ENCODE results near the gene PRKAB2. TPM values are rescaled to one million over a fixed set of nuclear protein-coding genes. Genes with fewer than 3 reads are reported as not detected.

PRKAB2 gene
- total RNA-seq, 1 experiment from 2014 or later, result 17.8 TPM

- no peak overlapping the region for H3K9ac ChIP-seq (ENCODE audit: extremely low read depth, insufficient read length, low read length)
- H3T11ph ChIP-seq (ENCODE audit: low read length), result no peak overlapping the region
- no peak overlapping the region for H2BK15ac ChIP-seq (ENCODE audit: low read depth, low read length)
- H3K9me3 ChIP-seq (ENCODE audit: control insufficient read depth, low read depth, low read length), result no peaks in the 10 kb centered on the region
- H2BK5ac ChIP-seq (ENCODE audit: insufficient read length, low read length), result no peak overlapping the region
- no peaks in the 10 kb centered on the region for H3K79me2 ChIP-seq (ENCODE audit: insufficient read depth, low read length)
- H2BK120ac ChIP-seq (ENCODE audit: low read depth, low read length, poor library complexity, severe bottlenecking), result no peak overlapping the region
- H4K91ac ChIP-seq (ENCODE audit: insufficient read length, low read depth, low read length), result no peak overlapping the region
- no peaks in the 10 kb centered on the region for H3K27me3 Mint-ChIP-seq (ENCODE audit: low read depth)
- H3K56ac ChIP-seq (ENCODE audit: insufficient read length, low read depth, low read length), result no peak overlapping the region
- no peaks in the 10 kb centered on the region for H3K36me3 Mint-ChIP-seq (ENCODE audit: insufficient read depth in 1 of 3, low read depth in 3 of 3)
- no peak overlapping the region for H3K4ac ChIP-seq (ENCODE audit: low read depth, low read length)
- no peaks in the 10 kb centered on the region for H4K20me1 ChIP-seq (ENCODE audit: control insufficient read depth, insufficient read depth, insufficient read length)
- H3K14ac ChIP-seq (ENCODE audit: insufficient read depth, low read length), result no peak overlapping the region
- DNase-seq, result no peak
- no peak overlapping the region for H4K5ac ChIP-seq (ENCODE audit: insufficient read length, low read depth, low read length)
- H4K8ac ChIP-seq (replicated peaks; ENCODE audit: insufficient read length, low read depth, low read length), result no peak overlapping the region
- TF ChIP-seq, protein P1, sequence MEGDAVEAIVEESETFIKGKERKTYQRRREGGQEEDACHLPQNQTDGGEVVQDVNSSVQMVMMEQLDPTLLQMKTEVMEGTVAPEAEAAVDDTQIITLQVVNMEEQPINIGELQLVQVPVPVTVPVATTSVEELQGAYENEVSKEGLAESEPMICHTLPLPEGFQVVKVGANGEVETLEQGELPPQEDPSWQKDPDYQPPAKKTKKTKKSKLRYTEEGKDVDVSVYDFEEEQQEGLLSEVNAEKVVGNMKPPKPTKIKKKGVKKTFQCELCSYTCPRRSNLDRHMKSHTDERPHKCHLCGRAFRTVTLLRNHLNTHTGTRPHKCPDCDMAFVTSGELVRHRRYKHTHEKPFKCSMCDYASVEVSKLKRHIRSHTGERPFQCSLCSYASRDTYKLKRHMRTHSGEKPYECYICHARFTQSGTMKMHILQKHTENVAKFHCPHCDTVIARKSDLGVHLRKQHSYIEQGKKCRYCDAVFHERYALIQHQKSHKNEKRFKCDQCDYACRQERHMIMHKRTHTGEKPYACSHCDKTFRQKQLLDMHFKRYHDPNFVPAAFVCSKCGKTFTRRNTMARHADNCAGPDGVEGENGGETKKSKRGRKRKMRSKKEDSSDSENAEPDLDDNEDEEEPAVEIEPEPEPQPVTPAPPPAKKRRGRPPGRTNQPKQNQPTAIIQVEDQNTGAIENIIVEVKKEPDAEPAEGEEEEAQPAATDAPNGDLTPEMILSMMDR (conservative IDR thresholded peaks at IDR 0.05), result no peak
- H3K4me1 ChIP-seq (ENCODE audit: insufficient read depth, low read length), result no peaks in the 10 kb centered on the region
- H2AK5ac ChIP-seq (ENCODE audit: insufficient read length, low read length), result no peak overlapping the region
- H3K4me3 Mint-ChIP-seq, result no peak overlapping the region
- H3K27ac Mint-ChIP-seq, result no peak overlapping the region
- no peaks in the 10 kb centered on the region for H3K9me3 Mint-ChIP-seq
- peaks cover 2 to 4% of the 10 kb centered on the region in 2 experiments; a peak in 1 of 4 replicates for H3K4me1 Mint-ChIP-seq
- H2BK12ac ChIP-seq (ENCODE audit: insufficient read length, low read depth, low read length), result no peak overlapping the region
- H3K27me3 ChIP-seq (ENCODE audit: insufficient read depth, low read length), result no peaks in the 10 kb centered on the region
- no peak overlapping the region for H3K4me2 ChIP-seq (ENCODE audit: insufficient read depth, insufficient read length, low read length)
- no peaks in the 10 kb centered on the region for H3K23me2 ChIP-seq (ENCODE audit: insufficient read length, low read depth, low read length, poor library complexity, severe bottlenecking)
- H2BK20ac ChIP-seq (ENCODE audit: low read depth, low read length, poor library complexity, severe bottlenecking), result no peak overlapping the region
- H3K79me1 ChIP-seq (ENCODE audit: insufficient read depth, low read depth, low read length, poor library complexity, severe bottlenecking), result no peaks in the 10 kb centered on the region
- H2AFZ ChIP-seq (ENCODE audit: low read length), result no peak overlapping the region
- no peak overlapping the region for H3K18ac ChIP-seq (ENCODE audit: insufficient read length, low read depth, low read length)
- H3K23ac ChIP-seq (ENCODE audit: insufficient read length, low read depth, low read length), result no peak overlapping the region
- no peak overlapping the region for H3K27ac ChIP-seq (ENCODE audit: insufficient read length, low read depth, low read length)
Measured at GRCh38 chr1:147213271-147213670, 41.0 kb upstream of the PRKAB2 start.
